HG03108 (cell line): Measurements from ENCODE around the gene ACAD10.
"Not testable (repeated sequence)": the region's sequence is repeated elsewhere in the genome, so short reads cannot be mapped to it uniquely, and the experiment has no call there.

Source experiments
- ATAC-seq: cut with Tn5 transposase; IDR thresholded peaks from one replicate; pipeline ENCODE4 v1.9.1; 2021; ENCODE audit warnings: moderate library complexity; ENCODE audit not compliant: unreplicated experiment

Gene ACAD10

GRCh38 chr12:111685811-111686573 is at the start of gene ACAD10, which contains the start of gene BRAP:
TSS of gene ACAD10 (plus strand) at chr12:111686053. CDS start at chr12:111692710, 6,657 bp downstream.
TSS of gene BRAP (minus strand) at chr12:111685956. CDS start at chr12:111685792, 164 bp downstream.
- peak; percentile 86 for ATAC-seq

DNA sequence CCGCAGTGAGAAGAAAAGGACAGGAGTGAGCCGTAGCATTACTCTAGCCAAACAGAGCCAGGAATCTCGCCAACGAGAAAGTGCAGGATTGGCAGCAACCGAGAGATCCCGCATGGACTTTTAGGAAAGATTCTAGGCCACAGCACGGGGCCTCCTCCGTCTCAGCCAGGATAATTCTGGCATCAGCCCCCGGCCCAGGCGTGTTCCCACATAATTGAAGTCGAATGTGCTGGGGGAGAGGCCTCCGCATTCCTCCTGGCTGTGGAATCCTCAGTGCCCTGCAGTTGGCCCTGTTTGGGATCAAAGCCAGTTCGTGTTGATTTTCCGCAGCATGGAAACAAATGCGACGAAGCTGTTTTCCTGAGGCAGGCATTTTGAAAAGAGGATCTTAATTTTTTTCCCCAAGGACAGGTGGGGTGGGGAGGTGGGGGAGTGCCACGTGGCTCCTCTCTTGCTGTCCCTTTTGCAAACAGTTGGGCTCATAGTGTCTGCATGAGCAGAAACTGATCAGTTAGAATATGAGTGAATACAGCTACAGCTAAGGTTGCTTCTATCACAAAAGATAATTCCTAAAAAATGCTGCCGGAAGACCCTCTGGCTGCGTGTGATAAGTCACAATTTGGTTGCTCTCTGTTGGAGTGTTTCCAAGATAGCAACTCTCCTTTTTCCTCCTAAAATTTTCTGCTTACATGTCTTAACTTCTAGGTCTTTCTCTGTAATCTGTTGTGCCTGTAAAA is 49.5 kb upstream of the ACAD10 start:
- ATAC-seq: no peak

DNA sequence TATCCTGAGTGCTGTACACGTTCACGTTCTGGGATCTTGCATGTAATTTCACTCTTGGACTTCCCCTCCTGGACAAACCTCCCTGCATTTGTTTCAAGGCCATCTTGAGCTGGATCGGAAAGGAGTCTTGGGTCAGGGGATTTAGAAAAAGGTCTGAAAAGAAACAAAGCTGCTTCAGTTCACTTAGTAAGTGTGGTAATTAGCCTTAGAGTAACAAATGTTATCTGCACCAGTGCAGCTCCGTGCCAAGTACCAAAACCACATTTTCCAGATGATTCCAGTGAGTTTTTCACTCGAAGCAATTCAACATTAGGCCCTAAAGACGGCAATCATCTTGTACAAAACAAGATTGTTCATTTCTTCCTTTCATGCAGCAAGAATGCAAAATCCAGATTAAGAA is 47.3 kb upstream of the ACAD10 start:
- ATAC-seq: no peak

DNA sequence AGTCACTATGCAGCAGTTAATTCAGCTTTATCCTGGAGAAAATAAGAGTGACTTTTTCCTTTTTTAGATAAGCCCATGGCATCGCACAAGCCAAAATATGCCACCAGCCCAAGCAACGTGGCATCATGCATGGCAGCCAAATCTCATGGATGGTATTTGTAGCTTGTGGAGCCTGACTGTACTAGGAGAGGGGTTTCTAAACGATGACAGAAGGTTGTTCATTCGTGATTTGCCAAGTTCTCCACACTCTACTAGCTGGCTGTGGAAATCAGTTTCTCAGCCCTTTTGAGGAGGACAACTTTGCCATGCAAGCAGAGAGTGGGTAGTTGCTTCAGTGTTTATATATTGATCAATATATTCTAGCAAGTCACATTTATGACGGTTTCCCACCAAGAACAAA is 45.3 kb upstream of the ACAD10 start:
- ATAC-seq: no peak

DNA sequence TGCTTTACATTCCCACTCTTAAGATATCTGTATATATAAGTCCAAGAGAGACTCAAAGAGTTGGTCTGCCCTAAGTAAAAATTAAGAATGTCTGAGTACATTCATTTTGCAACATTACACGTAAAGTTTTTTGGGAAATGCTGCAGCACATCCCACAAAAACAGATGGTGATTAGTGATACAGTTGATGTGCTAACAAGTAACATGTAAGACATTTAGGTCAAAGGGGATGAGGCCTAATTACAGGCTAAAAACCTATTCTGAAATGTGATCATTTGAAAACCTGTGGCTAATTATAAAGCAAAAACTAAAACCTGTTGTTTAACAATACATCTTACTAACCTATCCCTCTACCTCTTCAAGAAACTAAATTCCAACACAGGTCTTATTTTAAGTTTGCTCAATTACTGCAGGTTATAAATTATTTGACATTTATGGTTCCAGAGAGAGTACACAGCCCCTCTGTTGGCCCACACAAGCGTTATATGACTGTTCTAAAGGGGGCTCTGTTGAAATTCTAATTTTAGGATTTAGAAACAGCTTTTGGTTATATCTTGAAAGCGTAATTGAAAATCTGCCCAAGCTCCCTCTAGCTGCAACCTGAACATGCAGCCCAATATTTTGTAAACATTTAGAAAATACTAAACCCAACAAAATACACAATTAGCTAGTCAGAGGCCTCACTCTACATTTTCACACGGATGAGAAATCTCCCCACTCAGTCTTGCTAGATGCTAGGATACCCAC is 43.0 kb upstream of the ACAD10 start:
- ATAC-seq: no peak

DNA sequence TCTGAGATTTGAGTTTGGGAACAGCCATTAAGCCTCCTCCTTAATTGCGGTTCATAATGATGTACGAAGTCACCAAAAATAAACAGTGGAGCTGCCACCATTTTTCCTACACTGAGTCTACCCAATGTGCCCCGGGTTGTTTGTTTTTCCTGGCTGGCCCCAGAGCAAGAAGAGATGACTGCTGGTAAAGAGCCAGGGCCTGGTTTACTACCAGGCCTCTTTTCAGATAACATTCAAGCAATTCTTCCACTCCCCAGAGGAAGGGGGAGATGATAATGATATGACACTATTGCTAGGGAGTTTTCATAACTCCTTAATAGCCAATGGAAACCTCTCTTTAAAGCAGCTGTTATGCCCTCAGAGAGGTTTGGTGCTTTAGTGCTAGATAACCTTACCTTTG is 42.4 kb upstream of the ACAD10 start:
- no peak for ATAC-seq

GRCh38 chr12:111645433-111645832 is 40.4 kb upstream of the ACAD10 start:
- no peak for ATAC-seq

GRCh38 chr12:111650912-111651311 is 34.9 kb upstream of the ACAD10 start:
- ATAC-seq: no peak

- ATAC-seq: not testable (repeated sequence)
Measured at GRCh38 chr12:111652530-111652929, 33.3 kb upstream of the ACAD10 start.

GRCh38 chr12:111653596-111653995 is 32.3 kb upstream of the ACAD10 start:
- ATAC-seq: no peak

DNA sequence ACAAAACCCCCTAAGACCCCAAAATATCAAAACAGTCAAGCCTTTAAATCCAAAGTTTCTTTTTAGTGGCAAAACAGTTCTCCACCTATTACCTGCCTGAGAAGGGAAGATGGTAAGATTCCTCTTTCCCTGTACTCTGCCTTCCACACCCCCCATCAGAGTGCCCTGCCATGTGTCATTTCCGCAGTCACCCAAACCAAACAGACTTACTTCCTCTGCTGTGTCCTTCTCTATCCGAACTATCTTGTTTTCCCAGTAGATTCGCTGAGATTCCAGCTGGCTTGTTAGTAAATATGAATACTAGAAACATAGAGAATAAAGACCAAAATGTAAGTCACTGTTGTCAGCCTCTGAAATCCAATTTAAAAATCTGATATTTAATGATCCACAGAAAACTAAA is 30.5 kb upstream of the ACAD10 start:
- ATAC-seq: no peak

DNA sequence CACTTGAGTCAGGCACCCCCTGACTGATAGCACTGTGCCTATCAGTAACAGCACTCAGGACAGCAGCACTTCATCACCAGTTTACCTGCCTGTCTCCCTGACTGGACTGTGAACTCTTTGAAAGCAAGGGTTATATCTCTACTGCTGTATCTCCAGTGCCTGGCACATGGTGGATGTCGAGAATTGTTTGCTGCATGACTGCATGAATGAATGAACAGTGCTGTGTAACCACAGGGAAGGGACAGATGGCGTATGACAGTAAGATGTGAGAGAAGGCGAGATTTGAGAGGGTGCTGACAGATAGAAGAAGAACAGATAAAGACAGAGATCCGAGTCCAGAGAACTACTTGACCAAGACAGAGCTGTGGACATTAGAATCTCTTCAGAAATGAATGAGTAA is 29.8 kb upstream of the ACAD10 start:
- ATAC-seq: no peak

DNA sequence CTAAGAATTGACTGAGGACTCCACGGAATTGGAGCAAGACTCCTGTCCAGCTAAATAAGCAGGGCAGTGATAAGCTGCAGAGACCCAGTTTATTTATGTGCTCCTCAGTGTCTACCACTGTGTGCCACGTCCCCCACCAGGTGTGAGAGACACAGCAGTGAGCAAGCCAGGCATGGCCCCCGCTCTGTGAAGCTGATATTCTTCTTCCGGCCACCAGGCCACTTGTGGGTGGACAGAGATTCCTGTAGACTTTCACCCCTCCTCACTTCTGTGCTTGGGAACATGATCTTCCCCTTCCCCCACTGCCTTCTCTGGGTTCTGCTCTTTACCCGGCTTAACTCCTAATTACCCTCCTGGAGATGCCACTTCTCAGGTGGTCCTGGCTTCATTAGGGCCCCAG is 21.4 kb upstream of the ACAD10 start:
- ATAC-seq: no peak

DNA sequence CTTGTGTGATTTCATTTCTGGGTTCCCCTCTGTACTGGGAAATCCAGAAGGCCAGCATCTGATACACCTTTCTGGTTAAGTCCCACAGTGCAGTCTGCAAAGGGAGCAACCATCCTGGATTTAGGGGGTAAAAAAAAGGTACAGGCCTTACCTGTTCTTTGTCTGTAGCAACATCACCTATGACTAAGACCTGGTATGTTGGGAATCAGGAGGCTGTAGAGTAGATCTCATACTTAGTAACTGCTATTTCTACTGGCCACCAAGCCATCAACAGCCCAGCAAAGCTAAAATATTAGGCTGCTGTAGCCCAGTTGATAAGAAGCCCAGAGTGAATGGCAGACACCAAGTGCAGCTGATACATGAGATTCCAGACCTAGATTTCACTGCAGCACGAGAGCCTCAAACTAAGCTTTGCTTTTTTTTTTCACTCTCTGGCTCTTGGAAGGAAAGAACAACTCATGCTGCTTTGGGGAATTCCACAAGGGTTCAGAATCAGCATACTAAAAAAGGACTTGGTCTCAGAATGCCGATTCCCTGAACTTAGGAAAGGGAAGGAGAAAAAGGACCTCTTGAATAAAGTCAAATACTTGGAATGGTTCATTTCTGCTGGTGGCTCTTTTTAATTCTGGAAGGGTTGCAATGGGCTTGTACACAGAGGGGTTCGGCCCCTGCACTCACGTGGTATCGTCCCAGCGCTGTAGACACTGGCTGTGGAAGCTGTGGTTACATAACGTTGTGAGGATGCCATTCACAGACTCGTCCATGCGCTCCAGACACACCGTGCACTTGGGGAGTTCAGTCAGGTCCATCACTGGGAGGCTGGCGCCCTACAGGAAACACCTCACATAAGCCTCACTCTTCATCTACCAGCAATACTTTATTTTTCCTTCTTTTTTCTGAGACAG is 20.6 kb upstream of the ACAD10 start:
- ATAC-seq: no peak

DNA sequence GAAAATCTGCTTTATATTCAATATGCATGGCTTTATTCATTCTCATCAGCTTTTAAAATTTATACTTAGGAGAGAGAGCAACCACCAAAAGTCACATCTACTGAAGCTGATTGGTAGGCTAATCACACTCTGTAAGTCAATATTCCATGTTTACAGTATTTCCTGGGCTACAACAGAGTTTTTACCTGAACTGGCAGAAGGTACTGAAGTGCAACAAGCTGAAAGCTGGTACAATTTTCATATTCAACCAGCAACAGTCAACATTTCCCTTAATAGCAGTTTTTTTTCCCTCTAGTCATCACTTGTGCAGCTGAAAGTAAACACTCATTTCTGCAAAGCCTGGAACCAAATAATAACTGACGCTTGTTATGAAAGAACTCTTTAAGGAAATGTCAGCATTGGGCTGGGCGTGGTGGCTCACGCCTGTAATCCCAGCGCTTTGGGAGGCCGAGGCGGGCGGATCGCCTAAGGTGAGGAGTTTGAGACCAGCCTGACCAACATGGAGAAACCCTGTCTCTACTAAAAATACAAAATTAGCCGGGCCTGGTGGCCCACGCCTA is 13.0 kb upstream of the ACAD10 start:
- ATAC-seq: no peak

- no peak for ATAC-seq
Measured at GRCh38 chr12:111673503-111673902, 12.3 kb upstream of the ACAD10 start.

DNA sequence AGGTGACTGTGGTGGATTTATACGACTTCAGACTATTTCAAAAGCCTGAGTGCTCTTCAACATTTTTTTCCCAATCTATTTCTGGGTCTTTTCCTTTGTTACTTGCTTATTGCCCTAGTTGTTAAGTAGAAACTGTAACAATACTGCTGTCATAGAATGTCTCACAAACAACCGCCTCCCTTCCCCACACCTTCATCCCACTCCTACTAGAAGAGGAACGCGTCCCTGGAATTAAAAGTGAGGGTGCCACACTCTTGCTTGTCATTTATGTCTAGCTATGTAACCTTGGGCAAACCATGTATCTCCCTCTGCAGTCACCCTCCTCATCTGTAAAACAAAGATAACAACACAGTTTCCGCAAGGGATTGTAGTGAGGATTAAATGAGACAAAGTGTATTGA is 8.7 kb upstream of the ACAD10 start:
- ATAC-seq: no peak

GRCh38 chr12:111684485-111685198 is 1.2 kb upstream of the ACAD10 start:
- not testable (repeated sequence) for ATAC-seq

GRCh38 chr12:111685322-111685810 is 487 bp upstream of the ACAD10 start:
- ATAC-seq: peak; percentile 10
